ENCODE data around the gene FGFR4. TPM values are rescaled to one million over a fixed set of nuclear protein-coding genes. Genes with fewer than 3 reads are reported as not detected.

Gene FGFR4
- total and polyA plus RNA-seq, 2 of the 8 experiments (the other 6 are each of a cell fraction or from before 2014, with no cell fraction given) = 61.4 to 88.4 TPM

GRCh38 chr5:177100714-177101121, 14.0 kb downstream of the FGFR4 start:
- Histone ChIP-seq H3K4me2 (ENCODE audit: insufficient read depth in 1 of 2, low read depth in 2 of 2, low read length in 2 of 2) (no peak overlapping the region), H3K36me3 (ENCODE audit: control insufficient read depth in 2 of 4, insufficient read depth in 4 of 4, low read length in 3 of 4) (peaks cover 0 to 12% (median 2%) of the 10 kb centered on the region in 4 experiments; a peak in 5 of 8 replicates), H3K23ac (ENCODE audit: insufficient read length) (no peak overlapping the region), H2BK5ac (ENCODE audit: low read depth, low read length) (no peak overlapping the region), H3K27ac (ENCODE audit: low read depth, low read length) (no peak overlapping the region), H3K79me2 (ENCODE audit: control insufficient read depth in 1 of 2, insufficient read depth in 2 of 2, low read length in 2 of 2) (no peaks in the 10 kb centered on the region), H2AK5ac (ENCODE audit: low read depth, low read length) (no peak overlapping the region), H3K4me1 (replicated peaks in 1 of 4; ENCODE audit: control insufficient read depth in 3 of 4, insufficient read depth in 4 of 4, low read length in 3 of 4) (peaks cover 0 to 19% (median 9%) of the 10 kb centered on the region in 4 experiments; a peak in 5 of 7 replicates), H4K5ac (ENCODE audit: insufficient read length, low read depth, low read length) (no peak overlapping the region), H3K18ac (ENCODE audit: extremely low read depth, low read length) (no peak overlapping the region), H3K9ac (replicated peaks in 1 of 4; ENCODE audit: extremely low read depth in 1 of 4, low read depth in 3 of 4, low read length in 3 of 4) (no peak overlapping the region), H3K79me1 (ENCODE audit: low read depth, low read length) (no peaks in the 10 kb centered on the region), H3K23me2 (ENCODE audit: low read depth, low read length) (0 out of 2 replicates have a peak, but pooled peaks cover 1% of the 10 kb centered on the region), H2BK120ac (replicated peaks; ENCODE audit: low read depth, low read length) (no peak overlapping the region), H2AFZ (ENCODE audit: low read length) (no peak overlapping the region), H2BK20ac (ENCODE audit: low read length) (no peak overlapping the region), H4K20me1 (replicated peaks in 1 of 2; ENCODE audit: control insufficient read depth in 1 of 2, insufficient read depth in 2 of 2, low read length in 2 of 2) (peaks cover 0 to 3% of the 10 kb centered on the region in 2 experiments), H3K4me3 (ENCODE audit: extremely low read depth in 1 of 4, insufficient read depth in 2 of 4, low read depth in 3 of 4, low read length in 4 of 4) (no peak overlapping the region), H2BK15ac (ENCODE audit: low read length) (no peak overlapping the region), H3K56ac (replicated peaks; ENCODE audit: insufficient read length, low read depth, low read length) (no peak overlapping the region), H3K4ac (replicated peaks; ENCODE audit: insufficient read length, low read depth, low read length) (no peak overlapping the region), H4K8ac (ENCODE audit: extremely low read depth, insufficient read depth, low read length) (no peak overlapping the region; the same call in 1 of the 2 replicates), H3K27me3 (replicated peaks in 1 of 4; ENCODE audit: control insufficient read depth in 3 of 4, extremely low read depth in 1 of 4, insufficient read depth in 3 of 4, low read length in 3 of 4) (no peaks in the 10 kb centered on the region), H2BK12ac (ENCODE audit: low read depth, low read length) (no peak overlapping the region), H4K91ac (replicated peaks; ENCODE audit: insufficient read length, low read length) (no peak overlapping the region), H3K9me3 (ENCODE audit: insufficient read depth in 2 of 2, low read depth in 1 of 2, low read length in 1 of 2) (no peaks in the 10 kb centered on the region), H3K14ac (ENCODE audit: insufficient read length) (no peak overlapping the region)
- TF ChIP-seq CTBP2 (IDR thresholded peaks at IDR 0.05; ENCODE audit: borderline replicate concordance, insufficient read depth, insufficient read length, low read length) (no peak), EZH2 (IDR thresholded peaks at IDR 0.05; ENCODE audit: low read depth, low read length, severe bottlenecking) (no peak), EP300 (IDR thresholded peaks at IDR 0.05; ENCODE audit: borderline replicate concordance in 1 of 2, low read depth in 2 of 2, low read length in 2 of 2) (no peak), BCL11A (IDR thresholded peaks at IDR 0.05; ENCODE audit: low read depth in 2 of 2, low read length in 2 of 2) (no peak), JUN (IDR thresholded peaks at IDR 0.05; ENCODE audit: low read depth, low read length) (no peak)
- FAIRE-seq (no peak), DNase-seq (ENCODE audit: low read depth in 1 of 2, low spot score in 2 of 2) (no peak)
- 89% methylated on average over 6 of the region's 6 CpGs; no CpG with 5 or more reads in 1 of the 2 experiments for WGBS, 2 experiments (ENCODE audit: extremely low coverage in 1 of 2, insufficient coverage in 1 of 2, insufficient read length in 1 of 2, insufficient replicate concordance in 2 of 2, low coverage in 1 of 2, low lambda C conversion rate in 2 of 2, missing lambda C conversion rate in 1 of 2)
- ChIA-PET POLR2A (ENCODE audit: partially characterized antibody) (interaction anchor here (1.6 kb wide), 1 partner anchor 14 kb away, joined by 3 read pairs; the partner anchor contains the start of gene FGFR4), CTCF (ENCODE audit: partially characterized antibody) (interaction anchor here (0.7 to 9.4 kb wide), 4 partner anchors 11 to 80 kb away, joined by 3 to 100 read pairs (median 24); no protein-coding TSS in a partner anchor)
